WI38 (cell line): ENCODE data around the gene GRAMD1A.

Experiments used
- H3K4me3 ChIP-seq: 2 replicates; pipeline ENCODE4 v1.5.1; 2011; ENCODE audit warnings: low read depth, mild to moderate bottlenecking, control low read depth, low read length
- TF ChIP-seq, protein P1 (sequence below): IDR thresholded peaks from 2 replicates; pipeline ENCODE4 v1.5.1; 2012; ENCODE audit warnings: low read depth, mild to moderate bottlenecking, control low read depth, low read length

Gene GRAMD1A

DNA sequence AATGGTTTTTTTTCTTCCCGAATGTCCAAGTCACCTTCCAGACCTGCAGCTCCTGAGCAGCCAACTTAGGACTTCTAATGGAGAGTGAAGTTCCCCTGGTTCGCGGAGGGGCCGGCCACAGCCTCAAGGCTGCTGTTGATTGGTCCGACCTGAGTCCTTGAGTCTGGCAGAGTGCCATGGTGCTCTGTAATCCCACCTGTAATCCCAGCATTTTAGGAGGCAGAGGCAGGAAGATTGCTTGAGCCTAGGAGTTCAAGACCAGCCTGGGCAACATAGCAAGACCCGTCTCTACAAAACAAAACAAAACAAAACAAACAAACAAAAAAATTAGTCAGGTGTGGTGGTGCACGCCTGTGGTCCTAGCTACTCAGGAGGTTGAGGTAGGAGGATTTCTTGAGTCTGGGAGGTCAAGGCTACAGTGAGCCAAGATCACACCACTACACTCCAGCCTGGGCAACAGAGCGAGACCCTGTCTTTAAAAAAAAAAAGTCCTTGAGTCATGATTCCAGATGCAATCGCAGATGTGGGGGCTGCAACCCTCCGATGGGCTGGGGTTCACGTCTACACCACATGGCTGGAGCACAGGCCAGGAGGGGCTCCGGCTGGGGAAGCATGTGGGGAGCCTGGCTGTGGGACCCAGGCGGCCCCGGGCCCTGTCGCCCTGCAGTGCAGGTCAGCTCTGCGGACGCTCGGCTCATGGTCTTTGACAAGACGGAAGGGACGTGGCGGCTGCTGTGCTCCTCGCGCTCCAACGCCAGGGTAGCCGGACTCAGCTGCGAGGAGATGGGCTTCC is 59.1 kb downstream of the GRAMD1A start:
- TF ChIP-seq, protein P1, sequence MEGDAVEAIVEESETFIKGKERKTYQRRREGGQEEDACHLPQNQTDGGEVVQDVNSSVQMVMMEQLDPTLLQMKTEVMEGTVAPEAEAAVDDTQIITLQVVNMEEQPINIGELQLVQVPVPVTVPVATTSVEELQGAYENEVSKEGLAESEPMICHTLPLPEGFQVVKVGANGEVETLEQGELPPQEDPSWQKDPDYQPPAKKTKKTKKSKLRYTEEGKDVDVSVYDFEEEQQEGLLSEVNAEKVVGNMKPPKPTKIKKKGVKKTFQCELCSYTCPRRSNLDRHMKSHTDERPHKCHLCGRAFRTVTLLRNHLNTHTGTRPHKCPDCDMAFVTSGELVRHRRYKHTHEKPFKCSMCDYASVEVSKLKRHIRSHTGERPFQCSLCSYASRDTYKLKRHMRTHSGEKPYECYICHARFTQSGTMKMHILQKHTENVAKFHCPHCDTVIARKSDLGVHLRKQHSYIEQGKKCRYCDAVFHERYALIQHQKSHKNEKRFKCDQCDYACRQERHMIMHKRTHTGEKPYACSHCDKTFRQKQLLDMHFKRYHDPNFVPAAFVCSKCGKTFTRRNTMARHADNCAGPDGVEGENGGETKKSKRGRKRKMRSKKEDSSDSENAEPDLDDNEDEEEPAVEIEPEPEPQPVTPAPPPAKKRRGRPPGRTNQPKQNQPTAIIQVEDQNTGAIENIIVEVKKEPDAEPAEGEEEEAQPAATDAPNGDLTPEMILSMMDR = no peak
- no peak overlapping the region for H3K4me3 ChIP-seq

- no peak overlapping the region for H3K4me3 ChIP-seq
- TF ChIP-seq, protein P1 = no peak
Observed at GRCh38 chr19:35059799-35060091, 59.6 kb downstream of the GRAMD1A start.

DNA sequence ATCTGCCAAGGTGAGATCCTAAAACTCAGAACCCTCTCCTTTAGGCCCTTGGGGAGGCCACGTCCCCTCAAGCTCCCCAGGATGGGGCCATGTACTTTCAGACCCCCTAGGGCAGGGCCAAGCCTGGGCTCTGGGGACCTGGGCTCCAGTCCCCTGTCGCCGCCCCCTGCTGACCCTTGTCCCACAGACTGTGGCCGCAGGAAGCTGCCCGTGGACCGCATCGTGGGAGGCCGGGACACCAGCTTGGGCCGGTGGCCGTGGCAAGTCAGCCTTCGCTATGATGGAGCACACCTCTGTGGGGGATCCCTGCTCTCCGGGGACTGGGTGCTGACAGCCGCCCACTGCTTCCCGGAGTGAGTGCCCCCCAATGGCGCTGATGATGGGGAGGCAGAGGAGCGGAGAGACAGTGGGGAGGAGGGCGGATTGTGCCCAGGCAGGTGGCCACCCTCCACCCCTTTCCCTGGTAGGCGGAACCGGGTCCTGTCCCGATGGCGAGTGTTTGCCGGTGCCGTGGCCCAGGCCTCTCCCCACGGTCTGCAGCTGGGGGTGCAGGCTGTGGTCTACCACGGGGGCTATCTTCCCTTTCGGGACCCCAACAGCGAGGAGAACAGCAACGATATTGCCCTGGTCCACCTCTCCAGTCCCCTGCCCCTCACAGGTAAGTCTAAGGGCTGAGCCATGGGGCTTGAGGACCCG is 60.2 kb downstream of the GRAMD1A start:
- TF ChIP-seq, protein P1 = no peak
- no peak overlapping the region for H3K4me3 ChIP-seq

GRCh38 chr19:35061583-35062373 is 61.7 kb downstream of the GRAMD1A start:
- TF ChIP-seq, protein P1 = no peak

DNA sequence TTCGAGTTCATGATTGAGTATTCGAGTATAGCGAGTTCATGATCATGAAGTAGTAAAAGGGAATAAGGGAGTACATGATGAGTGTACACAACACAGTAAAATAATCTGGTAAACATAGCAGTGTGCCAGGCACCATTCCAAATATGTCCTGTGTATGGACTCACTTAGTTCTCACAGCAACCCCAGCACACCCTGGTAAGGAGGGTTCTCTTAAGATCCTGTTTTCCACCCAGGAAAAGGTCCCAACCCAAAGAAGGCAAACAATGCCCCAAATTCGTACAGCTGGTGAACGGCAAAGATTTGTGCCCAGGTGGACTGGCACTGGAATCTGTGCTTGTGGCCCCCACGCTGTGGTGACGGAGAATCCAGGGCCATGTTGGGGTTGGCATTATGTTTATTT is 62.8 kb downstream of the GRAMD1A start:
- no peak overlapping the region for H3K4me3 ChIP-seq
- TF ChIP-seq, protein P1 = no peak

More at GRCh38 chr19:35061583-35062373, 61.7 kb downstream of the GRAMD1A start:
- H3K4me3 ChIP-seq = no peak overlapping the region

DNA sequence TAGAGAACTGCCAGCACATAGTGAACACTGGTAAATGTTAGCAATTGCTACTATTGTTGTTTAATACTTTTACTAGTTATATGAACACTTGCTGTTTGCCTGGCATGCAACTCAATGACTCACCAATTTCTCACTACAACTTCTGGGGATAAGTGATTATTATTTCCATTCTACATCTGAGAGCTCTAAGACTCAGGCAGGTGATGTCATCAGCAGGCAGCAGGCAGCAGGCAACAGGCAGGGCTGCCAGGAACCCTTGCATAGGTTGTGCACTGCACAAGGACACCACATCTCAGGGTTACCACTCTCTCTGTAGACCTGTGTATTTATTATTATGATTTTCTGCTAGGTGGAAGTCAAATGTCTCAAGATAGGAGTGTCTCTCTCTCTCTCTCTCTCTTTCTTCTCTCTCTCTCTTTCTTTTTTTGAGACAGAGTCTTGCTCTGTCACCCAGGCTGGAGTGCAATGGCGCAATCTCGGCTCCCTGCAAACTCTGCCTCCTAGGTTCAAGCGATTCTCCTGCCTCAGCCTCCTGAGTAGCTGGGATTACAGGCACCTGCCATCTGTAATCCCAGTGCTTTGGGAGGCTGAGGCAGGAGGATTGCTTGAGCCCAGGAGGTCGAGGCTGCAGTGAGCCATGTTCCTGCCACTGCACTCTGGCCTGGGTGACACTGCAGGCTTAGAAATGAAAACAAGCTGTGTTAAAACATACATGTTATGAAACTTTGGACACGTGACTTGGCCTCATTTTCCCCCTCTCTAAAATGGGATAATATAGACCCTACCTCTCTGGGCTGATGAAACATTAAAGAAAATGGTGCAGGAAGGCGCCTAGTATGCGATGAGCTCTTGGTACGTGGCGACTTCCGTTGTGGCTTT is 64.1 kb downstream of the GRAMD1A start:
- no peak overlapping the region for H3K4me3 ChIP-seq

More for the DNA sequence above, 64.1 kb downstream of the GRAMD1A start:
- TF ChIP-seq, protein P1 = no peak
